A204.1 (cell line): ENCODE data around the gene LUM.
"Not testable (repeated sequence)": the region's sequence is repeated elsewhere in the genome, so short reads cannot be mapped to it uniquely, and the experiment has no call there.

Source experiments
- FAIRE-seq: peaks from 2 replicates; lab custom pipeline; 2012; peaks lifted over from hg19 to GRCh38; lab: Jason Lieb, UNC

The LUM gene

DNA sequence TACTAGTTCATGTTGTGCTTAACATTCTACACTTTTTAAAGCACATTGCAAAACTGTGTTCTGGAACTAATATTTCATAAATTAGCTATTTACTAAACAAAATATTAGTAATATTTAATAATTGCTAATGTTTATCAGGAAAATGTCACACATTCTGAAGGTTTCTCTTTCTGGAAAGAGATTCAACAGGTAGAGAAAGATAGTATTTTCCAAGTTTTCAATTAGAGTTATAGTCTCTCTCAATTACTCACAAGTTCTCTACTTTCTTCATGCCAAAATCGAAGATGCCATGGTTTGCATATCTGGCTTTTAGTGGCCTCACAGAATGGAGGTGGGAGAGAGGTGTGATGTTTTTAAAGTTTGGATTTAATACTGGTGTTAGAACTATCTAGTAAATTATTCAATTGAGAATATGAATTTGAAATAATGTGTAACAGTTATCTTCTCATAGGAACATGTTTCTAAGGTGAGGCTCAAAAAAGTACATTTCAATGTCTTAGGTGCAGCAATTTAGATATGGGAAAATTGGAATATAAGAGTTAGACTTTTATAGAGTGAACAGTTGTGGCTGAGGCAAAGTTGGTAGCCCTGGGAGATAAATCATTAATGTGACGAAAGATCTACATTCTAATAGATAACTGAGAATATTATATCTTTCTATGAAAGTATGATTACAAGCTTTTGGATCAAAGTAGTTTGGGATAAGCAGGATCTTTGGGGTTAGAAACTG, 1.5 kb downstream of the LUM start:
- no peak for FAIRE-seq

DNA sequence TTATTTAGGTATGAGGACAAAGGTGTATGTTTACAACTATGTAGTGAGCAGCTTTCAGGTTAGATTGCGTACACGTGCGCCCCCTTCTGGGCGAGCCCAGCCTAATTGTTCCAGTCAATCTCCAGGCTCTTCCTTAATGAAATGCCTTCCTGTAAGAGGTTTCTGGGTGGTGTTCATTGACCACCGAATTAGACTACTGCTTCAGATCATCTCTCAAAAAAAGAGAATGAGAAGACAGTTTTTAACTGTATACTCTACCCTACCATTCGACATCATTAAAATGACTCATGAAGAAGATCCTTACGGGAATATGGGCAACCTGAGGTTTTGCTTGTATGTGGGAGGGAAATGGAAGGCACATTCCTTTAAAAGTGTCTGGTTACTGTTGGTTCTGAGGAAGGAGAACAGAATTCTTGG, 2.1 kb downstream of the LUM start:
- no peak for FAIRE-seq

DNA sequence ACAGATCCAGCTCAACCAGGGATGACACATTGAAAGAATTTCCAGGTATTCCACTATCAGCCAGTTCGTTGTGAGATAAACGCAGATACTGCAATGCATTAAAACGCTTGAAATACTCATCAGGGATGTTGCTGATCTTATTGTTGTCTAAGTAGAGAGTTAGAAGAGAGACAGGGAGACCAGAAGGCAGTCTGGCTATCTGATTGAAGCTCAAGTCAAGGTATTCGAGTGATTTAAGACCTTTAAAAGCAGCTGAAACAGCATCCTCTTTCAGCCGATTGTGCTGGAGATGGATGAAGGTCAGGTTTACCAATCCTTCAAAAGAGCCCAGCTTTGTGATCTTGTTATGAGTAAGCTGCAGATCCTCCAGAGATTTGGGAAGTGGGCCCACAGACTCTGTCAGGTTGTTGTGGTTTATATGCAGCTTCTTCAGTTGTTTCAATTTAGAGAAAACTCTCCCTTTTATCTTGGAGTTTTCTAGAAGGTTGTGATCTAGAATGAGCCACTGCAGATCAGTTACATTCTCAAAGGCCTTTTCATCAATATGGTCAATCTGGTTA, 3.0 kb downstream of the LUM start:
- FAIRE-seq = no peak

DNA sequence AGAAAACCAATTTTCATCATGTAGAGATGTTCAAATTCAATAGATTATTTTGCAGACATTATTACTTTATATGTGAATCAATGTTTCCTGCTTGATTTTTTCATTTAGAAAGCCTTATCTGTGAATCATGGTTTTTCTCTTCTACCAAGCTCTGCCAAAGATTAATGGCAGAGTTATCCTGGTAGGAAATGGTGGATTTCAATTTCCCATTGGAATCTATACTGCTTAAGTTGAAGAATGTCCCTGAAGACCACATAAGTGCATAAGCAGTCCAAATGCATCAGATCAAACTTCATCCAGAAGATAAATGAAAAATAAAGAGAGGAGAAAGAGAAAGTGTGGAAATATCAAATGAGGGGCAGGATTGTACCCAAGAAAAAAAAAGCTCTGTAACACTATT, 5.0 kb downstream of the LUM start:
- FAIRE-seq = no peak

DNA sequence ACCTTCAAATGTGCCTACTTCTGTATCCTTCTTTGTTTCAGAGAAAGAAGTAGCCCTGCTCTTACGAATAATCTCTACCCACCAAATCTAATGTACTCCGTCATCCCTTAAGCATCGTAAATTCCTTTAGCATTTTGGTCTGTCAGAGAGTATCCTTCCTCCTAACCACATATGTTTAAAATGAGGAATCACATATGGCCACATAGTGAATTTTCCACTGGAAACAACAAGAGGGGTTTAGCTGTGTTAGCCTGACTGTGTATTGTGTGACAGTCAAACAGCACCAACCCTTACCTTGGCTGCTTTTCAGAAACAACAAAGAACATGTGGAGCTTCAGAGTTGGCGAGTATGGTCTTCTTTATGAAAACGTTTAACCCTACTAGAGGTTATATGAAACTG, 5.5 kb downstream of the LUM start:
- FAIRE-seq = no peak

DNA sequence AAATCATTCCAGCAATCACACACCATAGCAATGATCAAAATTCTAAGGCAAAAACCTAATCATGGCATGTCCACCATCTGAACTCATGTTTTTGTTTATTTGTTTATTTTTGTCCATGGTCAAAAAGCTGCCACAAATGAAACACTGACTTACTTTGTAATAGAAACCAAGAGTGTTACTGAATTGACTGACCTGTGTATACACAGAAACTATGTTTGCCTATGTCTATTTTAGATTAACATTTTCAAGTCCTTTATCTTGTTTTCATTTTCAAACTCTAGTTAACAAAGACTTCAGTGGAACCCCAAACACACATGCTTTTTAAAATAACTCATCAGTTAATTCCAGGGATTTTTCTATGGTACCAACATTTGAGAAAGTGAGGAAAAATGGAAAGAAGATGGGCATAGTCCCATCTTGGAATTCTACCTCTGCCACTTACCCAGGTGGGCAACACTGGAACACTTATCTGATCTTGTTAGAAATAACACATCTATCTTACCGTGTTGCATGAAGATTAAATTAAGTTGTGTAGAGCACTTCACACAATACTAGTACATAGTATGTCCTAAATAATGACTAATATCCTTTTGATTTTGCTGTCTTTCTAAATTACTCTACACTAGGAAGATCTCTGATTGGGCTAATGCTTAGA, 6.4 kb downstream of the LUM start:
- no peak for FAIRE-seq

DNA sequence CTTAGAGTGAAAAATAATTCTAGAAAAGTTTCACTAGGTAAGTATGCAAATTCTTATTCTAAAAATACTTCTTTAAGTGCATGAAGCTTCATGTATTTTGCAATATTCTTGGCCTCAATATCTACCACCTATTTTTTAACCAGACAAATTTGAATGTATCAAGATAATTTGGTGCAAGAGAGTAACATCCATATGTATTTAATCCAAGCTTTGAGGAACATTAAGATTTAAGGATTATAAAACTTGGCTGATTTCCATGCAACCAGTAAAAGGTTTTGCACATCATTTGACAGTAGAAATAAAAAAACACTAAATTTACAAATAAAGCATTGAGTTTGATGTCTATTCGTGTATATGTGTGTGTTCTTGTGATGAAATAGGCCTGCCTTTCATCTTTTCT, 7.7 kb downstream of the LUM start:
- no peak for FAIRE-seq

DNA sequence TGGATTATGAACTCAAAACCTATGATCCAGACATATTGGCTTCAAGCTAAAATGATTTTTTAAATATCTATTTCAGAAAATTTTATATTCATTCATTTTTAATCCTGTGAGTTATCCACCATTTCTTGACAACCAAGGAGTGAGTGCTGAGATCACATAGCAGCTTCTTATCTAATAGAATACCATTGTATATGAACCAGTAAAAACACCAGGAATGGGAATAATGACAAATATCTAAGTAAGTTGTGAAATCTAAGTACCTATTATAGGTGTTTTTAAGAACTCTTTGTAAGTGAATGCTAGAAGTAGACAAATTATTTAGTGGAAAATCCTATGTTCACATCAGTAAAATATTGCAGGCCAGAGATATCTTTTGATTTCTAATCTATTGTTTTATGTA, 8.2 kb downstream of the LUM start:
- no peak for FAIRE-seq

DNA sequence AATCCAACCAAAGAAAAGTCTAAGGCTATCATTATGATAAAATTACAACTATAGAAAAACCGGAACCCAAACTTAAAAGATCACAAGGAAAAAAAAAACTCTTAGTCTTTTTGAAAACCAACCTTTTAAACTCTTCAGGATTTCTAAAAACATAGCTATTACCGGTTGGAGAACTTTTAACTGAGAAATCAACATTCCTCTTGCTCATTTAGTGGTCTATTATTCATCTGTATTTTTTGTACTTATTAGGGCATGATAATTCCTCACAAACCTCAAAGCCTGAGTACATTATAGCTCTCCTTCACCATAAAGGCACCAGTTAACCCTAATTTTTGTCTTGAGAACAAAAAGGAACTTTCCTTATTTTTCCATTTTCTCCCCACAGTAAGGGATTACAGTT, 10.4 kb downstream of the LUM start:
- FAIRE-seq = no peak

DNA sequence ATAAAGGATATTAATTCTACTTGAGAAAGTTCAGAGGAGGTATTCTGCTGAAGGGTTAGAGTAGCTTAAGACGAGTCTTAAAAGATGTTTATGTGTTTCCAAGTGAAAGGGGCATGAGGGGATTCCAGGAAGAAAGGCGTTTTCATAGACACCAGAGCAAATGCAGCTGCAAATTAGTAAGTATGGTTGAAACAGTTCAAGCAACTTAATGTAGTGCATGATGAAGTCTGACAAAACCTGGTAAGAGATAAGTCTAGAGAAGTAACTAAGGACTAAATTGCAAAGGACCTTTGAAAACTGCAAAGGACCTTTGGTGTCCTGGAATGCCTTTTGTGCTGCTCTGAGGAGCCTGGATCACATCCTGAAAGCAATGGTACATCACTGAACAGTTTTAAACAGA, 11.5 kb downstream of the LUM start:
- FAIRE-seq = no peak

DNA sequence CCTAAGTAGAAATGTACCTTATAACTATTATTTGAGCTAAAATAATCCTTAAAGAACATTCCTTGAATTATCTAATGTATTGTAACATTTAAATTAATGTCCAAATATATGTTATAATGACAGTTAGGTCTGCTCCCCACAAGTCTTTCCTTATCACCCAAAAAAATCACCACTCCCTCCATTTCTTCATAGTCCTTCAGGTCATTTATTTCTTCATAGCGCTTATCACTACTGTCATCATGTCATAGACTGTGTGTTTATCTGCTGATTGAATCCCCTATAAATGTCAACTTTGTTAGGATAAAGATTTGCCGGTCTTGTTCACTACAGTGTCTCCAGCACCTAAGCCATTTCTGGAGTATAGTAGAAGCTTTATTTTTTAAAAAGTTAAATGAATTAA, 12.0 kb downstream of the LUM start:
- FAIRE-seq = no peak

DNA sequence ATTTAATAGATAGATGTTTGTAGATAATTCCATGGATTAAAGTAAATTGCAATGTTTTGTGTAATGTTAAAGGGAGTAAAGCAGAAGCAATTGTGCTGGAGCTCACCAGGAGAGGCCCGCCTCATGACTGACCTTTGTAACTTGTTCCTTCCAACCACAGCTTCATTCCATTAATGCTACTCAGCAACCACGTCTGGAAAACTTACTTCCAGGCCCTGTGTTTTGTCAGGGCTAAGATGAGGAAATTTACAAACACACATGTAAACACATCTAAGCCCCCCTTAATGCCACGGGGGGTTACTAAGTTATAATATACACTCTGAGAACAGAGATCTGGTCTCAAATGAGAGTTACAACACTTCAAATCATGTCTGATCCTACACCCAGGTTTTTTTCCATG, 12.4 kb downstream of the LUM start:
- FAIRE-seq = no peak

DNA sequence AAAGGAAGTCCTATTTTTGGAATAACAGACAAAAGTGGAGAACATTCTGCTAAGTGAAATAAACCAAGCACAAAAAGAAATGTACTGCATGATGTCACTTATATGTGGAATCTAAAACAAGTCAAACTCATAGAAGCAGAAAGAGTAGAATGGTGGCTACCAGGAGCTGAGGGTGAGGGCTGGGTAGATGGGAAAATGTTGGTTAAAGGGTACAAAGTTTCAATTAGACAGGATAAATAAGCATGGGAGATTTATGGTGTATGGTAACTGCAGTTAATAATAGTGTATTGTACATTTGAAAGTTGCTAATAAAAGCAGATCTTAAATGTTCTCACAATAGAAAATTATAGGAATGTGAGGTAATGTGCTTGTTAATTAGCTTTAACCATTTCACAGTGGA, 12.8 kb downstream of the LUM start:
- FAIRE-seq = no peak

DNA sequence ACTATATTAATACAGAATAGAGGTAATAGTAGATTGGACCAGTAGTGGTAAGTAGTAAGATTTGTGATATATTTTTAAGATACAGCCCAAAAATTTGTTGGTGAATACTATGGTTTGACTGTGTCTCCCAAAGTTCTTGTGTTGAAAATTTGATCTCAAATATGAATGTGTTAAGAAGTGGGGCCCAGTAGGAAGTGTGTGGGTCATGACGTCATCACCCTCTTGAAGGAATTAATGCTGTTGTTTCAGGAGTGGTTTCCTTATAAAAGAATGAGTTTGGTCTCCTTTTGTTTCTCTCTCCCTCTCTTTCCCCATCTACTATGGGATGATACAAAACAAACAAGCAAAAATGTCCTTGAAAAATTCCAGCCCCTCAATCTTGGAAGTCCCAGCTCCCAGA, 16.3 kb downstream of the LUM start:
- no peak for FAIRE-seq

DNA sequence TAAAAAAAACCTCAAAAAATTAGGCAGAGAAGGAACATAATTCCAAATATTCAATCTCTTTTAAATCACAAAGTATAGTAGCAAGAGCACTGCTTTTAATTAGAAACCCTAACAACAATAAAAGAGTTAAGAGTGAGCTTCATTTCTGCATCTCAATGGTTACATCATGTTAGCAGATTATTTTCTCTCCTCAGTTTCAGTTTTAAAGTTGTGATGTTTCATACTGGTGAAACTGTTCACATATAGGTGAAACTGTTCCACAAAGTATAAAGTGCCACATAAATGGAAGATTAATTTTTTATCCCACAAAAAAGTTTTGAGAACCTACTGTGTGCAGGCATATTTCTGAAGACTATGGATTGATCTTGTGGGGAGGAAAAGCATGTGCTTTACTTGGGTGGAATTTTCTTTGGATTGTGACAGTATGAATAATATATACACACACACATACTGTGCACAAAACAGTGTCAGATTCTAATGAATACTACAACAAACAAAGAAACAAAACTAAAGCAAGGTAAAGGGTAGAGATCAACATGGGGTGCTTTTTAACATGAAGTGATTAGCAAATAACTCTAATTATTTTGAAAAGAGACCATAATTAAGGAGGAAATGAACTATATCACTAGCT, 17.1 kb downstream of the LUM start:
- FAIRE-seq = no peak

DNA sequence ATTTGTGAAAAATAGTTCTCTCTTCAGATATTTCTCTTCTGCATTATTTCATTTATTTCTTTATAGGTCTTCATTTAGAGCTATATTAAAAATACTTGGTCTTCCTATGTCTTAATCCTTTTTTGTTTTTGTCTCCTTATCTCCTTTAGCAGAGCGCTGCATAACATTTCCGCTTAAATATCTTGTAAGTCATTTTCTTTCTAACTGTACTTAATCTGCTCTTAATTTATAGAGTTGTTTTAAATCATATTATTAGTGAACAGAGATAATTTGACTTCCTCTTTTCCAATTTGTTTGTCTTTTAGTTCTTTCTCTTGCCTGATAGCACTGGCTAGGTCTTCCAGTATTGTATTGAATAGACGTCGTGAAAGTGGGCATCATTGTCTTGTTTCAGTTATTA, 18.0 kb downstream of the LUM start:
- FAIRE-seq = no peak

DNA sequence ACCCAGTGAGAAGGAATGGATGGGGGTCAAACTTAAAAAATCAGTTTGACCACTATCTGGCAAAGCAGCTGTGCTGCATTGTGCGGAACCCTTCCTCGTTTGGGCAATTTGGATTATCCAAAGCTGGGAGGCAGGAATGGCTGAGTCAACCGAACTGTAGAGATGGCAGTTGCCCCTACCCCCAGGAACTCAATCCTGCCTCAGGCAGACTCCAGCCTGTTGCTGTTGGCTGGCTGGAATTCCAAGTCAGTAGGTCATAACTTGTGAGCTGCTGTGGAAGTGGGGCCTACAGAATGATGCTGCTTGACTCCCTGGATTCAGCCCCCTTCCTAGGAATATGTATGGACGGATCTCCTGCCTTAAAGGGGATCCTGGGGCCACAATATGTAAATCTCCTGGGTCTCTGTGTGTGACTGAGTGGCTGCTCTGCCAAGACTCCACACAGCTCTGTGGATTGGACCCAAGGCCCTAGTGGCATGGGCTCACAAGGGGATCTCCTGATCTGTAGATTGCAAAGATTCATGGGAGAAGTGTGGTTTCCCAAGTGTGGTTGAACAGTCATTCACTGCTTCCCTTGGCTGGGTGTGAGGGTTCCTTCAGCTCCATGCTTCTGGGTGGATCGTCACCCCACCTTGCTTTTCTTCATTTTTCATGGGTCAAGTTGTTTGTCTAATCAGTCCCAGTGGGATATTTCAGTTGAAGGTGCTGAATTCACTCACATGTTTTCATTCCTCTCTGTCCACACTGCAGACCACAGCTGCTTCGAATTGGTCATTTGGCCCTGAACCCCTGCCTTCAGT, 19.2 kb downstream of the LUM start:
- no peak for FAIRE-seq

DNA sequence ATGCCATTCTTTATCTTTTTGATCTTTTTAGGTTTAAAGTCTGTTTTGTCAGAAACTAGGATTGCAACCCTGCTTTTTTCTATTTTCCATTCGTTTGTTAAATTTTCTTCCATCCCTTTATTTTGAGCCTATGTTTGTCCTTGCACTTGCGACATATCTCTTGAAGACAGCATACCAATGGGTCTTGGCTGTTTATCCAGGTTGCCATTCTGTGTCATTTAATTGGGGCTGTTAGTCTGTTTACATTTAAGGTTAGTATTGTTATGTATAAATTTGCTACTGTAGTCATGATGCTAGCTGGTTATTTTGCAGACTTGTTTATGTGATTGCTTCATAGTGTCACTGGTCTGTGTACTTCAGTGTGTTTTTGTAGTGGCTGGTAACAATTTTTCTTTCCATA, 21.3 kb downstream of the LUM start:
- not testable (repeated sequence) for FAIRE-seq

DNA sequence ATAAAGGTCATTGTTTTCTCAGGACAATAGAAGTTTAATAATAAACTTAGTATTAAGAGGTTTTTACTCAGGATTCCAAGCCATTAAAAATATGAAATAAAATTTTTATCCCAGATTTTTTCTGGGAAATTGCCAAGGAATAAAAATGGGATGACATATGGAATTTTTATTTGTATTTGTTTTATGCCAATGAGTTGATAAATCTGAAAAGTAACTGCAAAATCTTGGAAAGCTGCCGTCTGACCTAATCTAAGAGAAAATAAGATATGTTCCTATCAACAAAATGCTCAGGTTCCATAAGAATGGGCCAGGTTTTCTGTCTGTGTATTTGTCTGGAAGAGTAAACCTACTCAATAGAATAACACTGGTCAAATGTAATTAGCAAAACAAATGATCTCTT, 31.3 kb downstream of the LUM start:
- FAIRE-seq = no peak

DNA sequence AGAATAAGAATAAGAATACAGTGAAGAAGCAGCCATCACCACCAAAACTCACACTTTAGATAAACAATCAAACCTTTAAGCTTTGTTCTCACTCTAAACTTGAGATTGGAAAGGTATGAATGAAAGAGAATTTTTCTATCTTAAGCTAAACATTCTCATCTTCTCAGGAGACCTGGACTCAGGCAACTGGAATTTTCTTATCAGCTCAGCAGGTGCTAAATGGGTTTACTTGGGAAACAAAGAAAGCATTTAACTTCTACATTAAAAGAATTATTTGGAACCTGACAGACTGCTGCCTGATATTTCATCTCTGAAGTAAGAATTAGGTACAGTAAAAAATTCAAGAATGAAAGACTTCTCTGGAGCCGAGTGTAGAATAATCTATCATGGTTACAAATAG, 32.8 kb downstream of the LUM start:
- no peak for FAIRE-seq

DNA sequence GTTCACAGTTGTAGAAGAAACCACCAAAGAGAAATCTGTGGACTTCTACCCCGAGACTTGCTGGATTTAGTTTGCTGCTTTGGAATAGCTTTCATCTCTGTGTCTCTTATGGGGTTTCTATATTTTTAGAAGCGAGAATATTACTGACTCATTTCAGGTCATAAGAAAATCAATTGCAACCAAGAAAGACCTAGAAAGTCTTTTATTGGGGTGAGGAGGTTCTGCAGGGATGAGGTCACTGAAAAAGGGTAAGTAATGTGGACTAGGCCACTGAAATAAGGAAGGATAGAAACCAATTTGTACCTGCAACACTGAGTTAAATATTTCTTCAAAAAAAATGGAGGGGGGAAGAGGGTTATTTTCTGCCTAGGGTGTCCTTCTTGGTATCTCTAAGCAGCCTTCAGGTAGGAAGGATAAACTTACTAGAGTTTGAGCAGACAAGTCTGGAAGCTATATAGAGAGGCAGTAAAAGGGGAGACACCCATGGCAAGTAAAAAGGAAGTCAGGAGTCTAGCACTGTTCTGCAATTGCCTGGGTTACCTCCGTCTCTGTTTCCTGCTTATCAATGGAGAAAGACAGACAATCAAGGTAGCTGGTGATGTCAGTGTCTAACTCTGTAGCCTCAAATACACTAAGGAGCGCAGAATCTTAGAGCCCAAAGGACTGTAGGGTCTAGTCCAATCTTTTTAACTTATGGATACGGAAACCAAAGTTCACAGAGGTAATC, 33.9 kb downstream of the LUM start:
- FAIRE-seq = no peak

DNA sequence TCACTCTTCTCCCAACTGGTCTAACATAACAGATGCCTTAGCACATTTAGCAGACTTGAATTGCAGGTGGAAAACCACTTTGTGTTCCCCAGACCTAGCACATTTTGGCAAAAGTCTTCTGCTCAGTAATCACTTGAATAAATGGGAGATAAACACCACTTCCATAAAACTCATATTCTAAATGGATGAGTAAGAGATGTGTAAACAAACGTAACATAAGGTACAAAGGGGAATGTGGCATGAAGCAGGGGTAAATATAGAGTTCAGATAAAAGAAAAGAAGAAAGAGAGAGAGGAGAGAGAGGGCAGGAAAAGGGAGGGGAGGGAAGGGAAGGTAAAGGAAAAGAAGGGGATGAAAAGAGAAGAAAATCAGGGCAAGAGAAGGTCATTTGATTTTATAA, 36.4 kb downstream of the LUM start:
- FAIRE-seq = no peak
